Fibroblast of lung (primary cell): Measurements from ENCODE around the gene RBBP4. TPM values are rescaled to one million over a fixed set of nuclear protein-coding genes. Genes with fewer than 3 reads are reported as not detected.
"Not testable (repeated sequence)": the region's sequence is repeated elsewhere in the genome, so short reads cannot be mapped to it uniquely, and the experiment has no call there.

Source experiments
- DNase-seq, 2 donors: peaks; one replicate each; pipeline versions ENCODE4 v3.0.0 to v3.0.0-alpha.2; 2010; ENCODE audit warnings: low read depth in 2 of 2
- H2AFZ ChIP-seq: 2 replicates; pipeline ENCODE4 v1.5.1; 2012; ENCODE audit warnings: low read length, control low read depth, inconsistent platforms
- H3K27ac ChIP-seq: 2 replicates; pipeline ENCODE4 v1.5.1; 2011; ENCODE audit warnings: low read length, control low read depth; ENCODE audit not compliant: insufficient read depth
- H3K27me3 ChIP-seq: 2 replicates; pipeline ENCODE4 v1.5.1; 2011; ENCODE audit warnings: mild to moderate bottlenecking, low read length; ENCODE audit not compliant: control insufficient read depth, insufficient read depth
- H3K36me3 ChIP-seq: 2 replicates; pipeline ENCODE4 v1.5.1; 2011; ENCODE audit warnings: low read length; ENCODE audit not compliant: control insufficient read depth, insufficient read depth
- H3K4me1 ChIP-seq: 2 replicates; pipeline ENCODE4 v1.5.1; 2011; ENCODE audit warnings: low read length; ENCODE audit not compliant: control insufficient read depth, insufficient read depth; ENCODE audit errors: extremely low read depth
- H3K4me2 ChIP-seq: 2 replicates; pipeline ENCODE4 v1.5.1; 2011; ENCODE audit warnings: low read length, control low read depth; ENCODE audit not compliant: insufficient read depth; ENCODE audit errors: extremely low read depth
- H3K4me3 ChIP-seq, 4 experiments: fragments of 200-600 bp in 1 of 4; sonication (generic) in 1 of 4; replicated peaks in 1 of 4; 2 replicates each; pipeline ENCODE4 v1.5.1; 2011 to 2016; ENCODE audit warnings: low read length in 4 of 4, low read depth in 3 of 4, mild to moderate bottlenecking in 3 of 4, control low read depth in 2 of 4, inconsistent platforms in 1 of 4, mixed read lengths in 1 of 4; ENCODE audit not compliant: insufficient read depth in 1 of 4; ENCODE audit errors: control extremely low read depth in 1 of 4
- H3K79me2 ChIP-seq: 2 replicates; pipeline ENCODE4 v1.5.1; 2012; ENCODE audit warnings: mild to moderate bottlenecking, low read length, inconsistent platforms; ENCODE audit not compliant: control insufficient read depth, insufficient read depth
- H3K9ac ChIP-seq: 2 replicates; pipeline ENCODE4 v1.5.1; 2011; ENCODE audit warnings: mild to moderate bottlenecking, low read length, control low read depth; ENCODE audit not compliant: insufficient read depth
- H3K9me3 ChIP-seq: 2 replicates; pipeline ENCODE4 v1.5.1; 2012; ENCODE audit warnings: low read depth, low read length; ENCODE audit not compliant: control insufficient read depth, insufficient read depth
- H4K20me1 ChIP-seq: 2 replicates; pipeline ENCODE4 v1.5.1; 2011; ENCODE audit warnings: low read length; ENCODE audit not compliant: control insufficient read depth, insufficient read depth; ENCODE audit errors: extremely low read depth
- CTCF ChIP-seq, 2 donors: IDR thresholded peaks in 1 of 2; conservative IDR thresholded peaks in 1 of 2; 1 replicate in 1 of 2; 2 replicates in 1 of 2; pipeline ENCODE4 v1.5.1; 2011 to 2012; ENCODE audit warnings: low read length in 2 of 2, control low read depth in 1 of 2, inconsistent platforms in 1 of 2, low read depth in 1 of 2, mild to moderate bottlenecking in 1 of 2
- EZH2 ChIP-seq: IDR thresholded peaks from 2 replicates; pipeline ENCODE4 v1.5.1; 2012; ENCODE audit warnings: low read length, control low read depth, mild to moderate bottlenecking; ENCODE audit errors: missing control alignments
- polyA plus RNA-seq, 2 donors: library from polyadenylated mRNA; depleted of rRNA in 1 of 2; stranded (reverse) in 1 of 2; unstranded in 1 of 2; fragments of >200 nt; gene quantifications; 2 replicates each; pipeline ENCODE4 v1.2.1, GENCODE V29; 2011 to 2012; ENCODE audit warnings: missing spikeins in 1 of 2
- total RNA-seq: library from RNA; depleted of rRNA; stranded (reverse); fragments of >200 nt; gene quantifications from 2 replicates; pipeline ENCODE4 v1.2.1, GENCODE V29; 2014

Gene RBBP4
- total and polyA plus RNA-seq, 2 donors (not counting 1 experiment from before 2014, with no cell fraction given): 92.5 to 169 TPM

- Histone ChIP-seq H3K9me3 (no peaks in the 10 kb centered on the region), H3K36me3 (no peaks in the 10 kb centered on the region), H3K4me3 (no peak overlapping the region), H2AFZ (no peak overlapping the region), H3K79me2 (no peaks in the 10 kb centered on the region), H3K27me3 (no peaks in the 10 kb centered on the region), H3K4me2 (no peak overlapping the region), H3K27ac (no peak overlapping the region), H3K4me1 (no peaks in the 10 kb centered on the region), H4K20me1 (no peaks in the 10 kb centered on the region), H3K9ac (no peak overlapping the region)
- no peak for TF ChIP-seq EZH2
- no peak for TF ChIP-seq CTCF (conservative IDR thresholded peaks at IDR 0.05 in 1 of 2, IDR thresholded peaks at IDR 0.05 in 1 of 2; ENCODE audit: low read depth in 1 of 2, low read length in 2 of 2)
- DNase-seq: no peak
Measured at GRCh38 chr1:32626176-32626575, 24.8 kb upstream of the RBBP4 start.

GRCh38 chr1:32627596-32628162 is 23.3 kb upstream of the RBBP4 start:
- H3K4me1 ChIP-seq: no peaks in the 10 kb centered on the region
- no peaks in the 10 kb centered on the region for H3K36me3 ChIP-seq
- H3K27ac ChIP-seq: no peak overlapping the region
- H3K4me2 ChIP-seq: no peak overlapping the region
- no peak overlapping the region for H3K4me3 ChIP-seq
- no peaks in the 10 kb centered on the region for H3K27me3 ChIP-seq
- no peak overlapping the region for H3K9ac ChIP-seq
- peak in 1 of 2 donors; percentile 11 for DNase-seq
- no peak for TF ChIP-seq CTCF (conservative IDR thresholded peaks at IDR 0.05 in 1 of 2, IDR thresholded peaks at IDR 0.05 in 1 of 2; ENCODE audit: low read depth in 1 of 2, low read length in 2 of 2)
- TF ChIP-seq EZH2: no peak
- no peak overlapping the region for H2AFZ ChIP-seq
- H3K79me2 ChIP-seq: no peaks in the 10 kb centered on the region
- H4K20me1 ChIP-seq: no peaks in the 10 kb centered on the region
- H3K9me3 ChIP-seq: no peaks in the 10 kb centered on the region

DNA sequence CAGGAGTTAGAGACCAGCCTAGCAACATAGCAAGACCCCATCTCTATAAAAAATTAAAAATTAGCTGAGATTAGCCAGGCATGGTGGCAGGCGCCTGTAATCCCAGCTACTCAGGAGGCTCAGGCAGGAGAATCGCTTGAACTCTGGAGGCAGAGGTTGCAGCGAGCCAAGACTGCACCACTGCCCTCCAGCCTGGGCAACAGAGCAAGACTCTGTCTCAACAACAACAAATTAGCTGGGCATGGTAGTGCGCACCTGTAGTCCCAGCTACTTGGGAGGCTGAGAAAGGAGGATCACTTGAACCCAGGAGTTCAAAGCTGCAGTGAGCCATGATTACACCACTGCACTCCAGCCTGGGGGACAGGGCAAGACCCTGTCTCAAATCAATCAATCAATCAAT is 20.8 kb upstream of the RBBP4 start:
- not testable (repeated sequence) for DNase-seq, H3K4me2 ChIP-seq, H4K20me1 ChIP-seq, H3K36me3 ChIP-seq, H3K9me3 ChIP-seq, H3K4me3 ChIP-seq, H3K9ac ChIP-seq, H3K27ac ChIP-seq, H3K4me1 ChIP-seq, H2AFZ ChIP-seq, H3K79me2 ChIP-seq, H3K27me3 ChIP-seq
